ENCODE results near the gene GLRX2. TPM values are rescaled to one million over a fixed set of nuclear protein-coding genes. Genes with fewer than 3 reads are reported as not detected.

GLRX2 gene
- total and polyA plus RNA-seq, 12 donors: 27.6 to 64.9 (median 33.5) TPM

- DNase-seq: no peak
- no peaks in the 10 kb centered on the region for H3K9me3 ChIP-seq
- no peaks in the 10 kb centered on the region for H3K27me3 ChIP-seq
- WGBS, 2 donors: 29 to 42% methylated on average over 1 of the region's 1 CpG
- H3K4me3 ChIP-seq: no peak overlapping the region
- peak in 7 of 8 donors; percentile 56 to 94 (median 70) for ATAC-seq
- no peaks in the 10 kb centered on the region for H3K36me3 ChIP-seq
- intact Hi-C loops (cut with DNase I): no loop called here
- H3K4me1 ChIP-seq: peaks cover 0 to 23% (median 6%) of the 10 kb centered on the region in 9 donors
- H3K27ac ChIP-seq: peak overlapping the region in 7 of 10 donors; percentile 15 to 69 (median 53)
- TF ChIP-seq, protein P1, sequence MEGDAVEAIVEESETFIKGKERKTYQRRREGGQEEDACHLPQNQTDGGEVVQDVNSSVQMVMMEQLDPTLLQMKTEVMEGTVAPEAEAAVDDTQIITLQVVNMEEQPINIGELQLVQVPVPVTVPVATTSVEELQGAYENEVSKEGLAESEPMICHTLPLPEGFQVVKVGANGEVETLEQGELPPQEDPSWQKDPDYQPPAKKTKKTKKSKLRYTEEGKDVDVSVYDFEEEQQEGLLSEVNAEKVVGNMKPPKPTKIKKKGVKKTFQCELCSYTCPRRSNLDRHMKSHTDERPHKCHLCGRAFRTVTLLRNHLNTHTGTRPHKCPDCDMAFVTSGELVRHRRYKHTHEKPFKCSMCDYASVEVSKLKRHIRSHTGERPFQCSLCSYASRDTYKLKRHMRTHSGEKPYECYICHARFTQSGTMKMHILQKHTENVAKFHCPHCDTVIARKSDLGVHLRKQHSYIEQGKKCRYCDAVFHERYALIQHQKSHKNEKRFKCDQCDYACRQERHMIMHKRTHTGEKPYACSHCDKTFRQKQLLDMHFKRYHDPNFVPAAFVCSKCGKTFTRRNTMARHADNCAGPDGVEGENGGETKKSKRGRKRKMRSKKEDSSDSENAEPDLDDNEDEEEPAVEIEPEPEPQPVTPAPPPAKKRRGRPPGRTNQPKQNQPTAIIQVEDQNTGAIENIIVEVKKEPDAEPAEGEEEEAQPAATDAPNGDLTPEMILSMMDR (IDR thresholded peaks at IDR 0.05): no peak
Measured at GRCh38 chr1:193115629-193116227, 10.5 kb upstream of the GLRX2 start.

DNA sequence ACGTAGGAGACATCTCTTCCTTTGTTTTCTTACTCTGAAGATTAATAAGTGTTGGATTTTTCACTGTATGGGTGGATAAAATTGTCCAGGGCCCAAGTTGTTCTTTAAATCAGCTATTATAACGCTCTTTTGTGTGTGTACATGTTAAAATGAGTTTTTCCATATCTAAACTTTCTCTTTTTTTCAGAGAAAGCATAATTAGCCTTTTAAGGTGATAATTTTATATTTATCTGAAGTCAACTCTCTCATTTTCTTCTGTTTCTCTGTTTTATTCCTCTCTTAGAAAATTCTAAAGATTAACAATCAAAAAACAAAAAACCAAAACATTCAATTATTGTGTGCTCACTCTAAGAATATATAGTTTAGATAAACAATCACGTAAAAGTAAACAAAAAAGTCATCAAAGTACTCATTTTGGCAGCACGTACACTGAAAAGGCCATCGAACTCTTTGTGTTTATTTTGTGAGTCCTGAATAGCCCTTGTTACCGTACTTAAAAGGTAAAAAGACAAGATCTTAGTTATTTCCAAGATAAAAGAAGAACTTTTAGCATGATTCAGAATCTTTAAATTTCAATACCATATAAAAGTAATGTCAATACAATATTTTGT is 9.4 kb upstream of the GLRX2 start:
- H3K27ac ChIP-seq: no peak overlapping the region
- no peaks in the 10 kb centered on the region for H3K36me3 ChIP-seq
- no peaks in the 10 kb centered on the region for H3K27me3 ChIP-seq
- H3K4me1 ChIP-seq: peaks cover 0 to 23% (median 6%) of the 10 kb centered on the region in 9 donors
- no peaks in the 10 kb centered on the region for H3K9me3 ChIP-seq
- TF ChIP-seq, protein P1 (IDR thresholded peaks at IDR 0.05): no peak
- no peak overlapping the region for H3K4me3 ChIP-seq
- WGBS, 2 donors: 88% methylated on average over 6 of the region's 6 CpGs
- DNase-seq (no peak), ATAC-seq (no peak)
- intact Hi-C loops (cut with DNase I): no loop called here

GRCh38 chr1:193113992-193114332 is 8.7 kb upstream of the GLRX2 start:
- TF ChIP-seq, protein P1 (IDR thresholded peaks at IDR 0.05): no peak
- intact Hi-C loops (cut with DNase I): no loop called here
- Histone ChIP-seq H3K9me3 (no peaks in the 10 kb centered on the region), H3K36me3 (no peaks in the 10 kb centered on the region), H3K4me1 (peaks cover 0 to 23% (median 6%) of the 10 kb centered on the region in 9 donors), H3K27ac (no peak overlapping the region), H3K4me3 (no peak overlapping the region), H3K27me3 (no peaks in the 10 kb centered on the region)
- ATAC-seq: no peak
- no peak for DNase-seq

GRCh38 chr1:193113258-193113991 is 8.2 kb upstream of the GLRX2 start:
- DNase-seq: no peak
- Histone ChIP-seq H3K9me3 (no peaks in the 10 kb centered on the region), H3K27ac (no peak overlapping the region), H3K36me3 (no peaks in the 10 kb centered on the region), H3K4me1 (peaks cover 0 to 23% (median 6%) of the 10 kb centered on the region in 9 donors), H3K4me3 (no peak overlapping the region), H3K27me3 (no peaks in the 10 kb centered on the region)
- 76 to 84% methylated on average over 9 of the region's 9 CpGs for WGBS, 2 donors
- ATAC-seq: no peak
- TF ChIP-seq, protein P1 (IDR thresholded peaks at IDR 0.05): no peak
- intact Hi-C loops (cut with DNase I): no loop called here

All from heart right ventricle (tissue), 16 donors.